ENCODE measurements around the gene NYNRIN. TPM values are rescaled to one million over a fixed set of nuclear protein-coding genes. Genes with fewer than 3 reads are reported as not detected.
"Not testable (repeated sequence)": the region's sequence is repeated elsewhere in the genome, so short reads cannot be mapped to it uniquely, and the experiment has no call there.

The NYNRIN gene
- polyA plus RNA-seq, 4 donors, result 45.3 to 48.0 (median 47.7) TPM

DNA sequence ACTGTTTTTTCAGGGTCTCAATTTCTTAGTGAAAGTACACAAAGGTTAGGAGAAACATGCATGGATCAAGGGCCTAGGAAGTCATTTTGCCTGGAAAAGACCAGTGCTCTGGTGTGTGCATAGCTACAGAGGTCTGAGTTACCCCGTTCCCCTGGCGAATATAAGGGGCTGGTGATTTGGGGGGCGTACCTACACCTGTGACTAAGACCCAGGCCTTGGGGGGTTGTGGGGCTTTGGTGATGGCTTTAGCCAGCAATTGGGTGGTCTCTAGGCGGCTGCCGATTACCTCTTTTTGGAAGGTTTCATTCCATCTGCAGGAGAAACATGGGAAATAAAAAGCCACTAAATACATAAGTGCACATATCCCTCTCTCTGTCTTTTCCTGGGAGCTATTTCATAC lies 42.7 kb downstream of the NYNRIN start:
- DNase-seq (ENCODE audit: low read depth in 4 of 4, low spot score in 3 of 4), result no peak

DNA sequence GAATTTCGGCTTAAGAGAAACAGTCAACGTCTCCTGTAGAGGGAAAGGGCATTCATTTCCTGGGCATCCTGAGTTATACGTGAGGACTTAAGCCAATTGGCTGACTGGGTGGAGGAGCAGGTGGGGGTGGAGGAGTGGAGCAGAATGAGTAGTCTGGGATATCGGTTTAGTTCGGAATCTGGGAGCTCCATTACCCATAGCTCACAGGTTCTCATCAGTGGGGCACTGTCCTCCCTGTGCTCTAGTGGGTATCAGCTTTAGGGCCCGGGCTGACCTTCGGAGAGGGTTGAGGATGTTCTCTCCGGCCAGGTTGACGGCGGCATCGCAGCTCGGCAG lies 43.1 kb downstream of the NYNRIN start:
- DNase-seq (ENCODE audit: low read depth in 4 of 4, low spot score in 3 of 4), result no peak

DNA sequence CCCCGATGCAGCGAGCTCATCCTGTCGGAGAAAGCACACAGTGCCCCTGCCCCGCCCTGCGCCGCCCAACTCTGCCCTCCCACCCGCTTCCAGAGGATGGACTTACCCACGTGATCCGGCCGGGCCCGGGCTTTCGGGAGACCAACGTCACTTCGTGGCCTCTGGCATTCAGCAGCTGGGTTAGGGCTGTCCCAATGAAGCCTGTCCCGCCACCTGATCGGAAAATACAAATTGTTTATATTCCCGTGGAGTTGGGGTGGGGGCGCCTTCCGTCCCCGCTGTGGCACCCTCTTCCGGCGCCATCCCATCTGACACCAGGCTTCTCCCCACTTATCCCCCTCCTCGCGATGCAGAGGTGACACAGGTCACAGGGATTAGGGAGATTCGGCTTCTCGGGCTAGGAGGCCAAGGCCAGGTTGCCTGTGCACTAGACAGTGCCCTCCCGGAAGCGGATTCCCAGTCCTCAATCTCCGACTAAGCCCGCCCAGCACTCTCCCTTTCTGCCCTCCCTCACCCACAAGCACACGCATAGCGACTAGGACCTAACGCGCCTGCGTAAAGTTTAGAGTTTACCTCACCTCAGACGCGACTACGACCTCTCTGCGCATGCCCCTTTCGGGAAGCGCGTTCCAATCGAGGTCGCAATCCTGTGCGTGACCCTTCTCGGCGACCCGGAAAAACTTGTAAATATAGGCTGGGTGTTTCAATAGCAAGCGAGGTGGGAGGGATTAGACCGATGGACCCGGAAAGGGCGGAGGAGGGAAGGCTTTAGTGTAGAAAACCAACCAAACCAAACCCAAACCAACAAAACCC lies 43.6 kb downstream of the NYNRIN start, which contains the start of gene SDR39U1:
Gene SDR39U1 (minus strand): TSS at position 537 of the 813 bp plus-strand sequence. CDS start 7 bp downstream, at position 530.
- peak; percentile 98 to 99 (median 98) for DNase-seq (ENCODE audit: low read depth in 4 of 4, low spot score in 3 of 4)

DNA sequence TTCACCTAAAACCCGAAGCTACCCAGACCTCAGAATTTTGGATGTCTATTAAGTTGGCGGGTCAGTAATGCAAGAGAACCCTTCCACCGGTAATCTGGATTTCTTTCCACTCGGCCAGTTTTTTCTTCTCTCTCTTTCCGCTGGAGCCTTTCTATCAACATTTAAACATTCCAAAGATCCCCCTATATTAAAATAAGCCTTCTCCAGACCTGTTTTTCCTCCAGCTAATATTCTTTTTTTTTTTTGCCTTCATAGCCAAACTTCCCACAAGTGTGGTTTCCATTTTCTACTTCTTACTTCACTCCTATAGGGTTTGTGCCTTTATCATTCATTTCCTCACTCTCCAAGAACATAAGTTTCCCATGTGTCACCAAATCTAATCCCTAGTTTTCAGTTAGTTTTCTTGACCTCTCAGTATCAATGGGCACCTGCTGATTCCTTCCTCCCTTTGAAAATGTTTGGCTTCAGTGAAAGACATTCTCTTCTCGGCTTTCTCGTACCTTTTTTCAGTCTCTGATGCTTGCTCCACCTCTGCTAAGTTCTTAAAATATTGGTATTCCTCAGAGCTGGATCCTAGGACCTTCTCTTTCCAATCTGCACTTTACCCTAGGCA lies 44.4 kb downstream of the NYNRIN start:
- no peak for DNase-seq (ENCODE audit: low read depth in 4 of 4, low spot score in 3 of 4)

DNA sequence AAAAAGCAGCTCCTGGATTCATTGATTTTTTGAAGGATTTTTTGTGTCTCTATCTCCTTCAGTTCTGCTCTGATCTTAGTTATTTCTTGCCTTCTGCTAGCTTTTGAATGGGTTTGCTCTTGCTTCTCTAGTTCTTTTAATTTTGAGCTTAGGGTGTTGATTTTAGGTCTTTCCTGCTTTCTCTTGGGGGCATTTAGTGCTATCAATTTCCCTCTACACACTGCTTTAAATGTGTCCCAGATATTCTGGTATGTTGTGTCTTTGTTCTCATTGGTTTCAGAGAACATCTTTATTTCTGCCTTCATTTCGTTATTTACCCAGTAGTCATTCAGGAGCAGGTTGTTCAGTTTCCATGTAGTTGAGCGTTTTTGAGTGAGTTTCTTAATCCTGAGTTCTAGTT lies 52.0 kb downstream of the NYNRIN start:
- not testable (repeated sequence) for DNase-seq (ENCODE audit: low read depth in 4 of 4, low spot score in 3 of 4)

- no peak for DNase-seq (ENCODE audit: low read depth in 4 of 4, low spot score in 3 of 4)
These were observed 58.2 kb downstream of the NYNRIN start for GRCh38 chr14:24456980-24457379.

GRCh38 chr14:24458736-24459135 lies 59.9 kb downstream of the NYNRIN start:
- DNase-seq (ENCODE audit: low read depth in 4 of 4, low spot score in 3 of 4), result no peak

GRCh38 chr14:24459331-24459730 lies 60.5 kb downstream of the NYNRIN start:
- DNase-seq (ENCODE audit: low read depth in 4 of 4, low spot score in 3 of 4), result no peak

GRCh38 chr14:24461336-24461735 lies 62.5 kb downstream of the NYNRIN start:
- DNase-seq (ENCODE audit: low read depth in 4 of 4, low spot score in 3 of 4), result no peak

- DNase-seq (ENCODE audit: low read depth in 4 of 4, low spot score in 3 of 4), result no peak
These were observed 64.4 kb downstream of the NYNRIN start for GRCh38 chr14:24463017-24463883.

GRCh38 chr14:24463884-24464785 lies 65.3 kb downstream of the NYNRIN start:
- no peak for DNase-seq (ENCODE audit: low read depth in 4 of 4, low spot score in 3 of 4)

GRCh38 chr14:24465368-24465767 lies 66.6 kb downstream of the NYNRIN start:
- DNase-seq (ENCODE audit: low read depth in 4 of 4, low spot score in 3 of 4), result no peak

DNA sequence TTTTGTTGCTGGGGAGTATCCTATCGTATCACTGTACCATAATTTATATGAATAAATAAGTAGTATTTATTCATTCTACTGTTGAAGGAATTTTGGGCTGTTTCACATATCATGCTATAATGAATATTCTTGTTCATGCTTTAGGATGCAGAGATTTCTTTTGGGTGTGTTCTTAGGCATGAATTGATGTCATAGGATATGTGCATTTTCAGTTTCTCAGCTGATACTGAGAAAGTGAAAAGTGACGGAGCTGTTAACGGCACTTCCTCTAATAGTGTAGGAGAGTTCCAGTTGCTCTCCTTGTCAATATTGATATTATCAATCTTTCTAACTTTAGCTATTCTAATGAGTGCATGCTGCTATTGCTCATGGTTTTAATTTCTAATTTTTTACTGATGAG lies 67.0 kb downstream of the NYNRIN start:
- no peak for DNase-seq (ENCODE audit: low read depth in 4 of 4, low spot score in 3 of 4)

Other genes starting within 250 kb of the NYNRIN start
- 10 to 100 TPM; 45.4 to 65.2 (median 60.4) TPM for gene IRF9, start 237.7 kb upstream of the NYNRIN start, polyA plus RNA-seq (ENCODE audit: insufficient read length in 4 of 4)
- gene REC8, start 226.9 kb upstream of the NYNRIN start, polyA plus RNA-seq (ENCODE audit: insufficient read length in 4 of 4), result 10 to 100 TPM; 60.0 to 70.1 (median 64.3) TPM
- gene IPO4, start 210.2 kb upstream of the NYNRIN start, polyA plus RNA-seq (ENCODE audit: insufficient read length in 4 of 4), result 10 to 100 TPM; 33.2 to 41.3 (median 34.0) TPM
- 10 to 100 TPM; 37.8 to 48.9 (median 41.3) TPM for gene TM9SF1, start 203.6 kb upstream of the NYNRIN start, polyA plus RNA-seq (ENCODE audit: insufficient read length in 4 of 4)
- gene TSSK4, start 193.3 kb upstream of the NYNRIN start, polyA plus RNA-seq (ENCODE audit: insufficient read length in 4 of 4), result 1 to 10 TPM; 3.7 to 4.8 (median 4.3) TPM
- 10 to 100 TPM; 43.5 to 50.7 (median 49.8) TPM for gene CHMP4A, start 185.5 kb upstream of the NYNRIN start, polyA plus RNA-seq (ENCODE audit: insufficient read length in 4 of 4)
- 10 to 100 TPM; 14.8 to 19.3 (median 16.2) TPM for gene MDP1, start 182.9 kb upstream of the NYNRIN start, polyA plus RNA-seq (ENCODE audit: insufficient read length in 4 of 4)
- 100 to 1,000 TPM; 222 to 245 (median 238) TPM for gene NEDD8, start 166.6 kb upstream of the NYNRIN start, polyA plus RNA-seq (ENCODE audit: insufficient read length in 4 of 4)
- gene GMPR2, start 166.1 kb upstream of the NYNRIN start, polyA plus RNA-seq (ENCODE audit: insufficient read length in 4 of 4), result 100 to 1,000 TPM; 102 to 121 (median 118) TPM
- 10 to 100 TPM; 55.5 to 70.6 (median 58.7) TPM for gene TINF2, start 156.4 kb upstream of the NYNRIN start, polyA plus RNA-seq (ENCODE audit: insufficient read length in 4 of 4)
- gene TGM1, start 135.8 kb upstream of the NYNRIN start, polyA plus RNA-seq (ENCODE audit: insufficient read length in 4 of 4), result 1 to 10 TPM; 1.4 to 2.3 (median 2.1) TPM
- gene RABGGTA, start 127.4 kb upstream of the NYNRIN start, polyA plus RNA-seq (ENCODE audit: insufficient read length in 4 of 4), result 10 to 100 TPM; 19.7 to 24.1 (median 20.8) TPM
- 10 to 100 TPM; 44.6 to 56.9 (median 46.2) TPM for gene DHRS1, start 99.2 kb upstream of the NYNRIN start, polyA plus RNA-seq (ENCODE audit: insufficient read length in 4 of 4)
- gene NOP9, start 99.2 kb upstream of the NYNRIN start, polyA plus RNA-seq (ENCODE audit: insufficient read length in 4 of 4), result 10 to 100 TPM; 26.7 to 27.7 (median 27.0) TPM
- 10 to 100 TPM; 21.8 to 27.6 (median 24.6) TPM for gene CIDEB, start 91.0 kb upstream of the NYNRIN start, polyA plus RNA-seq (ENCODE audit: insufficient read length in 4 of 4)
- gene LTB4R2, start 88.9 kb upstream of the NYNRIN start, polyA plus RNA-seq (ENCODE audit: insufficient read length in 4 of 4), result 1 to 10 TPM; 1.8 to 2.5 (median 2.0) TPM
- gene LTB4R, start 87.5 kb upstream of the NYNRIN start, polyA plus RNA-seq (ENCODE audit: insufficient read length in 4 of 4), result 1 to 10 TPM; 2.6 to 4.7 (median 3.8) TPM
- gene ADCY4, start 63.9 kb upstream of the NYNRIN start, polyA plus RNA-seq (ENCODE audit: insufficient read length in 4 of 4), result 10 to 100 TPM; 15.6 to 24.9 (median 20.4) TPM
- gene RIPK3, start 59.0 kb upstream of the NYNRIN start, polyA plus RNA-seq (ENCODE audit: insufficient read length in 4 of 4), result 1 to 10 TPM; 2.7 to 4.1 (median 3.2) TPM
- gene NFATC4, start 30.8 kb upstream of the NYNRIN start, polyA plus RNA-seq (ENCODE audit: insufficient read length in 4 of 4), result 10 to 100 TPM; 60.9 to 74.3 (median 64.2) TPM
- 1 to 10 TPM; 2.5 to 3.5 (median 3.2) TPM for gene CBLN3, start 30.7 kb downstream of the NYNRIN start, polyA plus RNA-seq (ENCODE audit: insufficient read length in 4 of 4)
- gene KHNYN, start 31.0 kb downstream of the NYNRIN start, polyA plus RNA-seq (ENCODE audit: insufficient read length in 4 of 4), result 10 to 100 TPM; 40.7 to 45.5 (median 44.3) TPM
- gene SDR39U1, start 43.8 kb downstream of the NYNRIN start, polyA plus RNA-seq (ENCODE audit: insufficient read length in 4 of 4), result 10 to 100 TPM; 57.0 to 84.9 (median 63.0) TPM
- gene CMA1, start 109.3 kb downstream of the NYNRIN start, polyA plus RNA-seq (ENCODE audit: insufficient read length in 4 of 4), result under 1 TPM in 2 of 4 donors, not detected in 2; 0.30 to 0.34 TPM
- 1 to 10 TPM in 2 of 4 donors, under 1 TPM in 2; 0.35 to 1.2 (median 0.86) TPM for gene CTSG, start 177.2 kb downstream of the NYNRIN start, polyA plus RNA-seq (ENCODE audit: insufficient read length in 4 of 4)
- gene GZMH, start 210.7 kb downstream of the NYNRIN start, polyA plus RNA-seq (ENCODE audit: insufficient read length in 4 of 4), result under 1 TPM in 3 of 4 donors, not detected in 1; 0.06 to 0.29 (median 0.24) TPM
- under 1 TPM; 0.27 to 0.70 (median 0.56) TPM for gene GZMB, start 235.2 kb downstream of the NYNRIN start, polyA plus RNA-seq (ENCODE audit: insufficient read length in 4 of 4)